Testis (tissue), 3 donors: ENCODE results near the gene PDE6D. TPM values are rescaled to one million over a fixed set of nuclear protein-coding genes. Genes with fewer than 3 reads are reported as not detected.

Source experiments
- DNase-seq: peaks from one replicate; pipeline ENCODE4 v3.0.0-alpha.2; 2019
- H3K27ac ChIP-seq, 2 donors: fragments of 200-600 bp; sonication (generic); one replicate each; pipeline ENCODE4 v1.5.1; 2019
- H3K27me3 ChIP-seq: fragments of 200-600 bp; sonication (generic); one replicate; pipeline ENCODE4 v1.5.1; 2019
- H3K36me3 ChIP-seq: fragments of 200-600 bp; sonication (generic); one replicate; pipeline ENCODE4 v1.5.1; 2017; ENCODE audit warnings: low read depth; ENCODE audit errors: missing control alignments
- H3K4me1 ChIP-seq: fragments of 200-600 bp; sonication (generic); one replicate; pipeline ENCODE4 v1.5.1; 2019
- H3K4me3 ChIP-seq, 2 donors: fragments of 200-600 bp; sonication (generic); one replicate each; pipeline ENCODE4 v1.5.1; 2017 to 2019
- H3K9me3 ChIP-seq: fragments of 200-600 bp; sonication (generic); one replicate; pipeline ENCODE4 v1.5.1; 2017
- POLR2A ChIP-seq: fragments of 450-650 bp; IDR thresholded peaks from one replicate; pipeline ENCODE4 v1.6.1; 2017; ENCODE audit warnings: antibody characterized with exemption, mild to moderate bottlenecking, moderate library complexity
- WGBS, 2 donors: methylation state at CpG; one replicate each; pipeline ENCODE4 v1.1.5; 2018; 5-methylcytosine and 5-hydroxymethylcytosine counted together
- intact Hi-C: fragments of 100-400 bp; cut with DNase I; formaldehyde crosslinking; loops from one replicate; pipeline ENCODE4 v1.15.1; 2023; ENCODE audit warnings: low total_unique reads
- polyA plus RNA-seq: library from polyadenylated mRNA; stranded (reverse); fragments of 350-450 nt; fragmentation: Illumina TruSeq; extraction: RNeasy Lipid Tissue Mini Kit (QIAGEN cat#74804); gene quantifications from one replicate; pipeline ENCODE4 v1.2.3, GENCODE V29; 2014; ENCODE audit warnings: low read depth, low replicate concordance; ENCODE audit not compliant: insufficient read depth
- total RNA-seq, 2 donors: library from RNA; depleted of rRNA; stranded (reverse); fragments of >200 nt; gene quantifications; one replicate each; pipeline ENCODE4 v1.2.3, GENCODE V29; 2016
- TF ChIP-seq, protein P1 (sequence below), 3 experiments: fragments of 450-650 bp in 2 of 3; fragments of 200-600 bp in 1 of 3; sonication (generic) in 1 of 3; IDR thresholded peaks; one replicate each; pipeline ENCODE4 v1.5.1; 2016 to 2019; ENCODE audit warnings: antibody characterized with exemption in 3 of 3, mild to moderate bottlenecking in 2 of 3, moderate library complexity in 1 of 3

The PDE6D gene
- total and polyA plus RNA-seq, 3 donors from 2014 or later: 39.9 to 102 (median 66.5) TPM

DNA sequence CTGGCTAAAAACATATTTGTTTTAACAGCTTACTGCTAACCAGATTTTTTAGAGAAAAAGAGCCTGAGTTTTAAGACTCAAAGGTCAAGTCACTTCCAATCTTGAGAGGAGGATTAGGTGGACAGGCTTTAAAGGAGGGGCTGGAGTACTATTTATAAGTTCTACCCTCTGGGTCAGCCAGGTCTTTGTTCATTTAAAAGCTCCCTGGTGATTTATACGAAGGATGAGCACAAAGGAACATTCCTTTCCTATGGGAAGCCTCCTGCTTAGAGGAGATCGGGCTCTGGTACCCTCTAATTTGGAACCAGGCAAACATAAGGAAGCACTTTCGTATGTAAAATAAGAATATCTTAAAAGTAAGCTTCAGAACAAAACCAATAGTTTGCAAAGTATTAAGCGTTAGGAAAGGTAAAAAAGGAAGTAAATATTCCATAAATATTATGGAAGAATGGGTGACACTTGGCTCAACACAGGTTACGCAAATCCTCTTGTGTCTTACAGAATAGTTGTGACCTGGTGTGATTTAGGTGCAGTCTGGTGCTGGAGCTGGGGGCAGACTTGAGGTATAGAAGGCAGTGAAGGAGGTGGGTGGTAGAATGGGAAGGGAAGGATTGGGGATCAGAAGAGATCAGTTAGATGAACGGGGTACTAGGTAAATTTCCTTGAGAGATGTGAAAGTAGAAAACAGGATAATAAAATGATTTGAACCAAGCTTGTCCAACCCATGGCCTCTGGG is 35.6 kb downstream of the PDE6D start:
- H3K9me3 ChIP-seq: no peaks in the 10 kb centered on the region
- DNase-seq: no peak
- WGBS, 2 donors: 76 to 84% methylated on average over 6 of the region's 6 CpGs
- H3K4me3 ChIP-seq: no peak overlapping the region
- H3K27ac ChIP-seq: no peak overlapping the region
- H3K36me3 ChIP-seq: no peaks in the 10 kb centered on the region
- no peaks in the 10 kb centered on the region for H3K4me1 ChIP-seq
- intact Hi-C loops: no loop called here
- H3K27me3 ChIP-seq: no peaks in the 10 kb centered on the region
- TF ChIP-seq POLR2A: no peak
- TF ChIP-seq, protein P1, sequence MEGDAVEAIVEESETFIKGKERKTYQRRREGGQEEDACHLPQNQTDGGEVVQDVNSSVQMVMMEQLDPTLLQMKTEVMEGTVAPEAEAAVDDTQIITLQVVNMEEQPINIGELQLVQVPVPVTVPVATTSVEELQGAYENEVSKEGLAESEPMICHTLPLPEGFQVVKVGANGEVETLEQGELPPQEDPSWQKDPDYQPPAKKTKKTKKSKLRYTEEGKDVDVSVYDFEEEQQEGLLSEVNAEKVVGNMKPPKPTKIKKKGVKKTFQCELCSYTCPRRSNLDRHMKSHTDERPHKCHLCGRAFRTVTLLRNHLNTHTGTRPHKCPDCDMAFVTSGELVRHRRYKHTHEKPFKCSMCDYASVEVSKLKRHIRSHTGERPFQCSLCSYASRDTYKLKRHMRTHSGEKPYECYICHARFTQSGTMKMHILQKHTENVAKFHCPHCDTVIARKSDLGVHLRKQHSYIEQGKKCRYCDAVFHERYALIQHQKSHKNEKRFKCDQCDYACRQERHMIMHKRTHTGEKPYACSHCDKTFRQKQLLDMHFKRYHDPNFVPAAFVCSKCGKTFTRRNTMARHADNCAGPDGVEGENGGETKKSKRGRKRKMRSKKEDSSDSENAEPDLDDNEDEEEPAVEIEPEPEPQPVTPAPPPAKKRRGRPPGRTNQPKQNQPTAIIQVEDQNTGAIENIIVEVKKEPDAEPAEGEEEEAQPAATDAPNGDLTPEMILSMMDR (IDR thresholded peaks at IDR 0.05): no peak

DNA sequence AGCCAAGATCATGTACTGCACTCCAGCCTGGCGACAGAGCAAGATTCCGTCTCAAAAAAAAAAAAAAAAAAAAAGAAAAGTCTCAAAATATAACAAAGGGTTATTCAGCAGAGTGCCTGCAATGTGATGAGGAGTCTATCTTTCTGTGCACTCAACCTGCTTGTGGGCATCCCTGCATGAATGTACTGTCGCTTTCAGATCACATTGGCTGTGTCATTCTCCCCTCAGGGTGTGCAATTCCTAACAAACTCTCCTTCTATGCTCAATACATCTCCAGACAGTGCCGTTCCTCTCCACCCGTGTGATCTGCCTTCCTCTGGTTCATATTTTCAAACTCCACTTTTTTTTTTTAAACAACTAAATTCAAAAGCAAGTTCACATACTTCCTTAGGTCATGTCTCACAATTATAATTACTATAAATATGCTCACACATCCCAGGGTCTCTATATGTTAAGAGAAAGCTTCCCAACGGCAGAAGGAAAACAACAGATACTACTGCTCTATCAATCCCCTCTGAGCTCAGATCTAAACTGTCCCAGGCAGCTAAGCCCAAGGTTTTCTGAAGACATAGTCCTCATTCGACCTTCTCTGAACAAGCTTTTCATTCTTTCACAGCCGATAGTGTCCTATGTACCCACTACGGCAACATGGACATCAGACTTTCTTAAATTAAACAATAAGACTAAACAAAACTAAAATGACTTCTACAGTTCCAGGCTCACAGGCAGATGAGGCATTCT is 37.5 kb downstream of the PDE6D start:
- H3K4me3 ChIP-seq: no peak overlapping the region
- 55 to 75% methylated on average over 9 of the region's 9 CpGs for WGBS, 2 donors
- intact Hi-C loops: no loop called here

DNA sequence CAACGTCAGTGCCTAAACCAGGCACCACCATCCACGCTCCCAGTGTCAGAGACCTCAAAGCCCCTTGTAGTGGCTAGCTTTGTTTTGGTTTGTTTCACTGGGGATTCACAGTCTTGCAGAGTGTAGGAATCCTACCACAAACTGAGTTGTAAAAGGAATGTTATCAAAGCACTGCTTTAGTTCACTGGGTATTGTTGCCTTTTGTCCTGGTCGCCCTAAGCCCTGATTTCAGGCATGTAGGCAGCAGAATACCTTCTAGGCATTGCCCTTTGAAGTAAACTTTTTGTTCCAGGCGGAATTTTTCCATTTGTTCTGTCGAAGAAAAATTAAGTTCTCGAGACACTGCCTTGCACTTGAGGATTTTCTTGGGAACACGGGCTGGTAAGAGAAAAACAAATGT is 43.3 kb downstream of the PDE6D start:
- 93% methylated on average over 7 of the region's 7 CpGs for WGBS, 2 donors
- H3K4me3 ChIP-seq: no peak overlapping the region
- no peak overlapping the region for H3K27ac ChIP-seq
- no peaks in the 10 kb centered on the region for H3K9me3 ChIP-seq
- no peaks in the 10 kb centered on the region for H3K4me1 ChIP-seq
- intact Hi-C loops: no loop called here
- no peak for DNase-seq
- no peak for TF ChIP-seq POLR2A
- TF ChIP-seq, protein P1 (IDR thresholded peaks at IDR 0.05): no peak
- no peaks in the 10 kb centered on the region for H3K36me3 ChIP-seq
- H3K27me3 ChIP-seq: no peaks in the 10 kb centered on the region

More for the DNA sequence above, 37.5 kb downstream of the PDE6D start:
- Histone ChIP-seq H3K27me3 (no peaks in the 10 kb centered on the region), H3K4me1 (no peaks in the 10 kb centered on the region), H3K9me3 (no peaks in the 10 kb centered on the region), H3K36me3 (no peaks in the 10 kb centered on the region), H3K27ac (no peak overlapping the region)
- DNase-seq: no peak
- TF ChIP-seq POLR2A: no peak
- TF ChIP-seq, protein P1 (IDR thresholded peaks at IDR 0.05): no peak

DNA sequence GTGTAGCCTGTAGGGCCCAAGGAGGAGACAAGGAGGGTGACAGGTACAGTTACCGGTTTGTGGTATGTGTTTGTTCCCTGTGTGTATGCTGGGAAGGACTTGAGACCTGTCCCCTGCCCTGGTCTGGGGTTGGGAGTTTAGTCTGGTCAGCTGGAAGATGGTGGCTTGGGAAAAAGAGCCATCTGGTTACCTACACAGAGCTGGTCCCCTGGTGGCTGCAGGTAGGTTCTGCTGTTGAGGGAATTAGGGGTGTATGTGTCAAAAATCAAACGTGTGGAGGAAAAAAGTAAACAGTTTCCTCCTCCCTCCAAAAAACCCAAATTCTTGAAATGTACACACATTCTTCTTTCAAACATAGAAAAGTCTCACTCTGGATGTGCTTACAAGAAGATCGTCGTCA is 48.5 kb downstream of the PDE6D start:
- Histone ChIP-seq H3K9me3 (no peaks in the 10 kb centered on the region), H3K36me3 (no peaks in the 10 kb centered on the region), H3K4me1 (no peaks in the 10 kb centered on the region), H3K27me3 (no peaks in the 10 kb centered on the region), H3K27ac (no peak overlapping the region), H3K4me3 (no peak overlapping the region)
- WGBS, 2 donors: 79 to 85% methylated on average over 4 of the region's 4 CpGs
- TF ChIP-seq, protein P1 (IDR thresholded peaks at IDR 0.05): no peak
- no peak for TF ChIP-seq POLR2A
- no peak for DNase-seq
- intact Hi-C loops: no loop called here
